22Rv1 (cell line): ENCODE measurements around the gene TMEM240.

Experiments
- CTCF ChIP-seq: fragments of 450-650 bp; IDR thresholded peaks from 2 replicates; pipeline ENCODE4 v1.5.1; 2017; ENCODE audit warnings: mild to moderate bottlenecking
- ZFX ChIP-seq: fragments of 450-650 bp; IDR thresholded peaks from 2 replicates; pipeline ENCODE4 v1.6.1; 2017; ENCODE audit warnings: antibody characterized with exemption, borderline replicate concordance

DNA sequence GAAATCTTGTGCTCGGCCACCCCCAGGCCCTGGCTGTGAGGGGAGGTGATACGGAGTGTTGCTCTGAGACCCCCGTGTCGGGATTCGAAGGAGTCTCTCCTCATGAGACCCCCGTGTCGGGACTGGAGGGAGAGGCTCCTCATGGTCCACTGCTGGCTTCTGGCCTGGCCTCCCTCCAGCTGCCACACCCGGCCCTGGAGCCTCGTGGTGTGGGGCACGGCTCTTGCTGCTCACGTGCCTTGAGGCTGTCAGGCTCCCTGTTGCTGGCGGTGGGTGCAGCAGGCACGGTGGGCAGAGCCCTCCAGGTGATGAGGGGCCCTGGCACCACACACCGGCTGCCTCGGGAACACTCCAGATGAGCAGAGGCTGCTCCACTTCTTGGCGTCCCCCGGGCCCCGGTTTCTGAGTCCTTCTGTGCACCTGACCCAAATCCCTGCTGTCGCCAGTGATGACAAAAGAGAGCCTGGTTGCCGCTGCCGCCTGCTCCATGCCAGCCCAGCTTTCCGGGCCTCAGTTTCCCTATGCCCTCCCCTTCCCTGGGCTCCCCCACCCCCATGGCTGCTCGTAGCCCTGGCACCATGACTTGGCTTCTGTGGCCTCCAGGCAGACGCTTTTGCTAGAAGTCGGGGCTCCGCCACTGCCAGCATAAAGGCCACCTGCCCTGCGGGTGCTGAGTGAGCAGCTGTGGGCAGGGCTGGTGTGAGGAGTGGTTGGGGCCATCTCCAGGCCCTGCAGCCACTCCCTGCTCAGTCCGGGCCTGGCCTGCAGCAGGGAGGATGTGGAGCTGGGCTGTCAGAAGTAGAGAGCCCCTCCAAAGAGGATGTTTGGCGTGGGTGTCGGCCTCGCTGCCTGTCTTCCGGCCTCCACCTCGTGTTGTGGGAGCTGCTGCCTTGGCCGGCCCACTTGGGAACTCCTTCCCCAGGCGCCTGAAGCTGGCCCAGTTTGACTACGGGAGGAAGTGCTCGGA, 11.8 kb downstream of the TMEM240 start:
- TF ChIP-seq CTCF (no peak), ZFX (no peak)
